ENCODE measurements around the gene SERPINB6. TPM values are rescaled to one million over a fixed set of nuclear protein-coding genes. Genes with fewer than 3 reads are reported as not detected.

Gene SERPINB6
- total and polyA plus RNA-seq, 9 of the 15 experiments (the other 6 are each of a cell fraction or from before 2014, with no cell fraction given), result 86.6 to 211 (median 143) TPM

DNA sequence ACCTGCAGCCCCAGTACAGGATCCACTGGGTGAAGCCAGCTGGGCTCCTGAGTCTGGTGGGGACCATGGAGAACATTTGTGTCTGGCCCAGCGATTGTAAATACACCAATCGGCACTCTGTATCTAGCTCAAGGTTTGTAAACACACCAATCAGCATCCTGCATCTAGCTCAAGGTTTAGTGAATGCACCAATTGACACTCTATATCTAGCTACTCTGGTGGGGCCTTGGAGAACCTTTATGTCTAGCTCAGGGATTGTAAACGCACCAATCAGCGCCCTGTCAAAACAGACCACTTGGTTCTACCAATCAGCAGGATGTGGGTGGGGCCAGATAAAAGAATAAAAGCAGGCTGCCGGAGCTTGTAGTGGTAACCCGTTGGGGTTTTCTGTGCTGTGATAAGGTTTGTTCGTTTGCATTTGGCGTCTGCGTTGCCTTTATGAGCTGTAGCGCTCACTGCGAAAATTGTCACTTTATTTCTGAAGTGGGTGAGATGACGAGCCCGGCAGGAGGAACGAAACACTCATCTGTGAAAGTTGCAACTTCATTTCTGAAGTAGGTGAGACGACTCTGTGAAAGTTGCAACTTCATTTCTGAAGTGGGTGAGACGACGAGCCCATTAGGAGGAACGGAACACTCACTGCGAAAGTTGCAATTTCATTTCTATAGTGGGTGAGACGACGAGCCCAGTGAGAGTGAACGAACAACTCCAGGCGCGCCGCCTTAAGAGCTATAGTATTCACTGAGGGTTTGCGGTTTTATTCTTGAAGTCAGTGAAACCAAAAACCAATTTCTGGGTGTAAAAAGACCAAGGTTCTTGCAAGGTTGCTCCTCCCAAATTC lies 31.1 kb downstream of the SERPINB6 start:
- in situ Hi-C loops (cut with MboI), result no loop called here
- BruUV-seq (replicated peaks), result TSS peak; percentile 98

More for the DNA sequence above, 31.1 kb downstream of the SERPINB6 start:
- 0 out of 2 replicates have a peak, but pooled peaks cover 2% of the 10 kb centered on the region for H3K9me3 ChIP-seq (replicated peaks; ENCODE audit: control insufficient read depth, insufficient read depth, low read depth, low read length)
- H3K9ac ChIP-seq (ENCODE audit: insufficient read depth in 1 of 2, low read depth in 2 of 2, low read length in 2 of 2), result no peak overlapping the region
- no peak overlapping the region for H3K27ac ChIP-seq (ENCODE audit: extremely low read depth, low read depth, low read length)
- no peaks in the 10 kb centered on the region for H3K79me2 ChIP-seq (ENCODE audit: control insufficient read depth, insufficient read depth, low read length)
- peaks cover 20 to 26% of the 10 kb centered on the region in 2 experiments for H3K4me1 ChIP-seq (replicated peaks in 1 of 2; ENCODE audit: control insufficient read depth in 2 of 2, insufficient read depth in 2 of 2, low read length in 2 of 2)
- CTCF ChIA-PET (ENCODE audit: low intra/inter-chr PET ratio), result no interaction called here
- H3K9me1 ChIP-seq (ENCODE audit: control insufficient read depth, insufficient read depth, low read length), result no peaks in the 10 kb centered on the region
- ATAC-seq (no peak; the same call in 2 of the 3 replicates), FAIRE-seq (no peak), DNase-seq (ENCODE audit: extremely low read depth in 1 of 4, low spot score in 3 of 4) (no peak)
- intact Hi-C loops (cut with micrococcal nuclease), result no loop called here
- POLR2A ChIA-PET, result interaction anchor here (0.6 to 2.5 kb wide), 5 partner anchors 10 to 359 kb away, joined by 3 to 15 read pairs (median 3); no protein-coding TSS in a partner anchor
- TF ChIP-seq SIN3A (IDR thresholded peaks at IDR 0.05; ENCODE audit: borderline replicate concordance in 2 of 2, control insufficient read depth in 1 of 2, low read depth in 2 of 2, low read length in 2 of 2) (0 out of 4 replicates have a peak, but pooled peaks of 1 of the 2 experiments have one; percentile 10), KHSRP (IDR thresholded peaks at IDR 0.05) (no peak), NR2C1 (IDR thresholded peaks at IDR 0.05) (no peak), NR2C1 (tag; IDR thresholded peaks at IDR 0.05) (no peak), GABPB1 (CRISPR knock-in tag; IDR thresholded peaks at IDR 0.05) (no peak), ZBTB7A (IDR thresholded peaks at IDR 0.05; ENCODE audit: borderline replicate concordance, control insufficient read depth, low read depth, low read length) (0 out of 2 replicates have a peak, but pooled peaks have one; percentile 22), TBP (optimal IDR thresholded peaks at IDR 0.05; ENCODE audit: low read depth, low read length) (peak; percentile 25), POLR2AphosphoS5 (IDR thresholded peaks at IDR 0.05; ENCODE audit: control insufficient read depth, insufficient read depth, low read depth, low read length) (peak; percentile 36; the same call in 1 of the 2 replicates), CC2D1A (IDR thresholded peaks at IDR 0.05) (no peak), NFYB (IDR thresholded peaks at IDR 0.05; ENCODE audit: extremely low read depth, insufficient read length) (peak; percentile 59), POLR2A (conservative IDR thresholded peaks at IDR 0.05) (peak; percentile 79), ZNF75A (CRISPR knock-in tag; IDR thresholded peaks at IDR 0.05) (no peak)
- TF ChIP-seq, protein P1, sequence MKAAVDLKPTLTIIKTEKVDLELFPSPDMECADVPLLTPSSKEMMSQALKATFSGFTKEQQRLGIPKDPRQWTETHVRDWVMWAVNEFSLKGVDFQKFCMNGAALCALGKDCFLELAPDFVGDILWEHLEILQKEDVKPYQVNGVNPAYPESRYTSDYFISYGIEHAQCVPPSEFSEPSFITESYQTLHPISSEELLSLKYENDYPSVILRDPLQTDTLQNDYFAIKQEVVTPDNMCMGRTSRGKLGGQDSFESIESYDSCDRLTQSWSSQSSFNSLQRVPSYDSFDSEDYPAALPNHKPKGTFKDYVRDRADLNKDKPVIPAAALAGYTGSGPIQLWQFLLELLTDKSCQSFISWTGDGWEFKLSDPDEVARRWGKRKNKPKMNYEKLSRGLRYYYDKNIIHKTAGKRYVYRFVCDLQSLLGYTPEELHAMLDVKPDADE (conservative IDR thresholded peaks at IDR 0.05; ENCODE audit: control insufficient read depth, low read depth, low read length), result no peak
- WGBS (ENCODE audit: insufficient coverage, low coverage, missing lambda C conversion rate), result 77% methylated on average over 26 of the region's 26 CpGs
- no peak overlapping the region for H3K4me3 ChIP-seq
- no peaks in the 10 kb centered on the region for H4K20me1 ChIP-seq (replicated peaks; ENCODE audit: control insufficient read depth, insufficient read depth, low read length)
- H3K27me3 ChIP-seq (ENCODE audit: control insufficient read depth in 2 of 2, insufficient read depth in 2 of 2, low read length in 2 of 2), result no peaks in the 10 kb centered on the region
- no peaks in the 10 kb centered on the region for H3K36me3 ChIP-seq (ENCODE audit: control insufficient read depth, insufficient read depth, low read length)
- peak overlapping the region; percentile 18; the same call in 1 of the 2 replicates for H2AFZ ChIP-seq (ENCODE audit: low read depth, low read length)
- H3K4me2 ChIP-seq (ENCODE audit: insufficient read depth, low read length), result no peak overlapping the region

Measured in K562 (cell line).